Islet of Langerhans (tissue), 1 donor: ENCODE data around the gene TBC1D32.
"Not testable (repeated sequence)": the region's sequence is repeated elsewhere in the genome, so short reads cannot be mapped to it uniquely, and the experiment has no call there.

Source experiments
- FAIRE-seq: peaks from one replicate; lab custom pipeline; 2011; peaks lifted over from hg19 to GRCh38; lab: Jason Lieb, UNC

Gene TBC1D32

GRCh38 chr6:121124600-121124999 lies 209.7 kb downstream of the TBC1D32 start:
- FAIRE-seq: peak; percentile 61

- FAIRE-seq: no peak
These were observed 221.9 kb downstream of the TBC1D32 start for GRCh38 chr6:121112356-121112755.

- FAIRE-seq: no peak
These were observed 223.5 kb downstream of the TBC1D32 start for GRCh38 chr6:121110733-121111132.

- FAIRE-seq: peak; percentile 80
These were observed 227.3 kb downstream of the TBC1D32 start for GRCh38 chr6:121106962-121107361.

GRCh38 chr6:121105461-121105860 lies 228.8 kb downstream of the TBC1D32 start:
- FAIRE-seq: no peak

GRCh38 chr6:121093928-121094327 lies 240.4 kb downstream of the TBC1D32 start:
- no peak for FAIRE-seq

- no peak for FAIRE-seq
These were observed 243.8 kb downstream of the TBC1D32 start for GRCh38 chr6:121090492-121090891.

GRCh38 chr6:121086876-121087275 lies 247.4 kb downstream of the TBC1D32 start:
- FAIRE-seq: no peak

GRCh38 chr6:121076119-121076518 lies 258.2 kb downstream of the TBC1D32 start:
- FAIRE-seq: no peak

- not testable (repeated sequence) for FAIRE-seq
These were observed 265.5 kb downstream of the TBC1D32 start for GRCh38 chr6:121068749-121069148.

- no peak for FAIRE-seq
These were observed 266.9 kb downstream of the TBC1D32 start for GRCh38 chr6:121067381-121067780.

GRCh38 chr6:121064345-121064744 lies 269.9 kb downstream of the TBC1D32 start:
- FAIRE-seq: no peak

- FAIRE-seq: peak; percentile 95
These were observed 278.6 kb downstream of the TBC1D32 start for GRCh38 chr6:121055572-121056163.

- not testable (repeated sequence) for FAIRE-seq
These were observed 285.7 kb downstream of the TBC1D32 start for GRCh38 chr6:121048593-121048992.

- not testable (repeated sequence) for FAIRE-seq
These were observed 289.4 kb downstream of the TBC1D32 start for GRCh38 chr6:121044905-121045304.

- FAIRE-seq: peak; percentile 94
These were observed 290.6 kb downstream of the TBC1D32 start for GRCh38 chr6:121043706-121044105.

GRCh38 chr6:121043211-121043610 lies 291.1 kb downstream of the TBC1D32 start:
- FAIRE-seq: not testable (repeated sequence)

GRCh38 chr6:121042766-121043165 lies 291.5 kb downstream of the TBC1D32 start:
- FAIRE-seq: no peak

- peak; percentile 13 for FAIRE-seq
These were observed 293.4 kb downstream of the TBC1D32 start for GRCh38 chr6:121040831-121041230.

GRCh38 chr6:121033091-121033490 lies 301.2 kb downstream of the TBC1D32 start:
- peak; percentile 64 for FAIRE-seq

GRCh38 chr6:121032268-121033006 lies 301.8 kb downstream of the TBC1D32 start:
- FAIRE-seq: no peak
